ENCODE results near the gene ABCA12.

ABCA12 gene

GRCh38 chr2:215036314-215036713, 102.1 kb downstream of the ABCA12 start:
- ATAC-seq (no peak), DNase-seq (no peak)

- ATAC-seq (no peak), DNase-seq (no peak)
These were observed 104.3 kb downstream of the ABCA12 start for GRCh38 chr2:215034154-215034553.

- DNase-seq, result no peak
- ATAC-seq, result no peak
These were observed 106.3 kb downstream of the ABCA12 start for GRCh38 chr2:215032153-215032552.

- ATAC-seq (no peak), DNase-seq (no peak)
These were observed 107.1 kb downstream of the ABCA12 start for GRCh38 chr2:215031321-215031720.

- DNase-seq (no peak), ATAC-seq (no peak)
These were observed 108.5 kb downstream of the ABCA12 start for GRCh38 chr2:215029936-215030335.

GRCh38 chr2:215028231-215028630, 110.2 kb downstream of the ABCA12 start:
- DNase-seq, result no peak

GRCh38 chr2:215027779-215028178, 110.6 kb downstream of the ABCA12 start:
- DNase-seq (no peak), ATAC-seq (no peak)

More at GRCh38 chr2:215028231-215028630, 110.2 kb downstream of the ABCA12 start:
- no peak for ATAC-seq

GRCh38 chr2:215022910-215023309, 115.5 kb downstream of the ABCA12 start:
- DNase-seq (no peak), ATAC-seq (no peak)

GRCh38 chr2:215022418-215022817, 116.0 kb downstream of the ABCA12 start:
- DNase-seq (no peak), ATAC-seq (no peak)

- no peak for ATAC-seq
- no peak for DNase-seq
These were observed 118.1 kb downstream of the ABCA12 start for GRCh38 chr2:215020283-215020682.

GRCh38 chr2:215019521-215020145, 118.8 kb downstream of the ABCA12 start:
- ATAC-seq (no peak), DNase-seq (no peak)

- ATAC-seq (no peak), DNase-seq (no peak)
These were observed 119.3 kb downstream of the ABCA12 start for GRCh38 chr2:215019085-215019484.

- no peak for ATAC-seq
- no peak for DNase-seq
These were observed 123.0 kb downstream of the ABCA12 start for GRCh38 chr2:215015421-215015820.

GRCh38 chr2:215010390-215010789, 128.0 kb downstream of the ABCA12 start:
- ATAC-seq (no peak), DNase-seq (no peak)

GRCh38 chr2:215003001-215003400, 135.4 kb downstream of the ABCA12 start:
- no peak for DNase-seq

GRCh38 chr2:215002500-215002899, 135.9 kb downstream of the ABCA12 start:
- ATAC-seq (no peak), DNase-seq (no peak)

More at GRCh38 chr2:215003001-215003400, 135.4 kb downstream of the ABCA12 start:
- no peak for ATAC-seq

GRCh38 chr2:215000721-215001120, 137.7 kb downstream of the ABCA12 start:
- DNase-seq (no peak), ATAC-seq (no peak)

- ATAC-seq, result no peak
- DNase-seq, result no peak
These were observed 142.3 kb downstream of the ABCA12 start for GRCh38 chr2:214995926-214996670.

- DNase-seq (no peak), ATAC-seq (no peak)
These were observed 143.0 kb downstream of the ABCA12 start for GRCh38 chr2:214995409-214995808.

- ATAC-seq (no peak), DNase-seq (no peak)
These were observed 145.5 kb downstream of the ABCA12 start for GRCh38 chr2:214992911-214993310.

- ATAC-seq (no peak), DNase-seq (no peak)
These were observed 149.2 kb downstream of the ABCA12 start for GRCh38 chr2:214989187-214989586.

- ATAC-seq (no peak), DNase-seq (no peak)
These were observed 151.2 kb downstream of the ABCA12 start for GRCh38 chr2:214987261-214987660.

GRCh38 chr2:214985619-214986018, 152.8 kb downstream of the ABCA12 start:
- no peak for DNase-seq
- no peak for ATAC-seq

- ATAC-seq (no peak), DNase-seq (no peak)
These were observed 172.0 kb downstream of the ABCA12 start for GRCh38 chr2:214966420-214966819.
